Suprapubic skin (tissue), 4 donors: Measurements from ENCODE around the gene TRMT11. TPM values are rescaled to one million over a fixed set of nuclear protein-coding genes. Genes with fewer than 3 reads are reported as not detected.

Experiments
- DNase-seq, 2 donors: peaks; one replicate each; pipeline ENCODE4 v3.0.0-alpha.2; 2019; ENCODE audit warnings: low spot score in 2 of 2
- H3K27ac ChIP-seq: fragments of 200-600 bp; sonication (generic); one replicate; pipeline ENCODE4 v1.5.1; 2019
- H3K27me3 ChIP-seq: fragments of 200-600 bp; sonication (generic); one replicate; pipeline ENCODE4 v1.5.1; 2019
- H3K36me3 ChIP-seq: fragments of 200-600 bp; sonication (generic); one replicate; pipeline ENCODE4 v1.5.1; 2019
- H3K4me1 ChIP-seq: fragments of 200-600 bp; sonication (generic); one replicate; pipeline ENCODE4 v1.5.1; 2019
- H3K4me3 ChIP-seq: fragments of 200-600 bp; sonication (generic); one replicate; pipeline ENCODE4 v1.5.1; 2019; ENCODE audit warnings: mild to moderate bottlenecking
- H3K9me3 ChIP-seq: fragments of 200-600 bp; sonication (generic); one replicate; pipeline ENCODE4 v1.5.1; 2019
- CTCF ChIP-seq, 2 donors: fragments of 200-600 bp in 1 of 2; fragments of 450-650 bp in 1 of 2; sonication (generic) in 1 of 2; IDR thresholded peaks; one replicate each; pipeline ENCODE4 v1.5.1; 2016 to 2019; ENCODE audit warnings: antibody characterized with exemption in 2 of 2, mild to moderate bottlenecking in 1 of 2, moderate library complexity in 1 of 2
- EP300 ChIP-seq: sonication (generic); formaldehyde crosslinking; IDR thresholded peaks from one replicate; pipeline ENCODE4 v1.6.1; 2017; ENCODE audit warnings: antibody characterized with exemption
- POLR2A ChIP-seq, 2 donors: fragments of 450-650 bp; IDR thresholded peaks; one replicate each; pipeline ENCODE4 v1.6.1; 2017; ENCODE audit warnings: antibody characterized with exemption in 2 of 2, mild to moderate bottlenecking in 2 of 2, moderate library complexity in 2 of 2
- POLR2AphosphoS5 ChIP-seq, 3 donors: sonication (generic); formaldehyde crosslinking; IDR thresholded peaks; one replicate each; pipeline ENCODE4 v1.6.1; 2017; ENCODE audit warnings: antibody characterized with exemption in 3 of 3
- WGBS: methylation state at CpG from one replicate; pipeline ENCODE4 v1.1.5; 2018; 5-methylcytosine and 5-hydroxymethylcytosine counted together
- total RNA-seq, 4 donors: library from RNA; depleted of rRNA; stranded (reverse); fragments of >200 nt; gene quantifications; one replicate each; pipeline ENCODE4 v1.1.0, GENCODE V29; 2016

TRMT11 gene
- total RNA-seq, 4 donors from 2014 or later: 6.6 to 28.4 (median 11.1) TPM

GRCh38 chr6:125987026-125987617, 782 bp downstream of the TRMT11 start:
- no peak for DNase-seq
- Histone ChIP-seq H3K9me3 (no peaks in the 10 kb centered on the region), H3K27me3 (no peaks in the 10 kb centered on the region), H3K27ac (peak overlapping the region; percentile 87), H3K4me3 (peak overlapping the region; percentile 88), H3K4me1 (peaks cover 20% of the 10 kb centered on the region), H3K36me3 (no peaks in the 10 kb centered on the region)
- TF ChIP-seq CTCF (IDR thresholded peaks at IDR 0.05) (no peak), EP300 (no peak), POLR2AphosphoS5 (IDR thresholded peaks at IDR 0.05) (no peak), POLR2A (IDR thresholded peaks at IDR 0.05) (no peak)
- WGBS: 20% methylated on average over 10 of the region's 10 CpGs

- TF ChIP-seq POLR2A (IDR thresholded peaks at IDR 0.05) (no peak), EP300 (no peak), CTCF (IDR thresholded peaks at IDR 0.05) (no peak), POLR2AphosphoS5 (IDR thresholded peaks at IDR 0.05) (no peak)
- H3K4me3 ChIP-seq: no peak overlapping the region
- no peak for DNase-seq
- H3K4me1 ChIP-seq: peaks cover 20% of the 10 kb centered on the region
- no peaks in the 10 kb centered on the region for H3K36me3 ChIP-seq
- no peaks in the 10 kb centered on the region for H3K27me3 ChIP-seq
- H3K9me3 ChIP-seq: no peaks in the 10 kb centered on the region
- no peak overlapping the region for H3K27ac ChIP-seq
Measured at GRCh38 chr6:125988280-125988679, 1.9 kb downstream of the TRMT11 start.

DNA sequence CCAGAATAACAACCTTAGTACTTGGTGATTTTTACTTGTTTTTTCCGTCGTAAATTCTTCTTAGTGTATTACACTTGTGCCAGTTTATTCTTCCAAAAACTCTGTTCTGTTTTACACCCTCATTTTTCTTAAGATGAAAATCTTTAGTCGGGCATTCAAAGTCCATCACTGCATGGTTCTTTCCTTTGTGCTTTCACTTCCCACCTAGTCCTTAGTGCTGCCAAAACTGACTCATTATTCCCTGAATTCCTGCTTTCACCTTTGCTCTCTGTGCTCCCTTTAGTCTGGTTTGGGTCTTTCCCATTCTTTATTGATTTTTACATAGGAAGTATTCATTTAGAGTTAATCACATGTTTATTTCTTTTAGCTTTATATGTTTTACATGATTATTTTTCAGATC, 3.3 kb downstream of the TRMT11 start:
- 67% methylated on average over 3 of the region's 3 CpGs for WGBS
- Histone ChIP-seq H3K4me1 (peaks cover 20% of the 10 kb centered on the region), H3K9me3 (no peaks in the 10 kb centered on the region), H3K27me3 (no peaks in the 10 kb centered on the region), H3K4me3 (no peak overlapping the region), H3K36me3 (no peaks in the 10 kb centered on the region), H3K27ac (no peak overlapping the region)
- no peak for TF ChIP-seq POLR2AphosphoS5 (IDR thresholded peaks at IDR 0.05)
- no peak for TF ChIP-seq EP300
- no peak for TF ChIP-seq CTCF (IDR thresholded peaks at IDR 0.05)
- no peak for TF ChIP-seq POLR2A (IDR thresholded peaks at IDR 0.05)
- no peak for DNase-seq

DNA sequence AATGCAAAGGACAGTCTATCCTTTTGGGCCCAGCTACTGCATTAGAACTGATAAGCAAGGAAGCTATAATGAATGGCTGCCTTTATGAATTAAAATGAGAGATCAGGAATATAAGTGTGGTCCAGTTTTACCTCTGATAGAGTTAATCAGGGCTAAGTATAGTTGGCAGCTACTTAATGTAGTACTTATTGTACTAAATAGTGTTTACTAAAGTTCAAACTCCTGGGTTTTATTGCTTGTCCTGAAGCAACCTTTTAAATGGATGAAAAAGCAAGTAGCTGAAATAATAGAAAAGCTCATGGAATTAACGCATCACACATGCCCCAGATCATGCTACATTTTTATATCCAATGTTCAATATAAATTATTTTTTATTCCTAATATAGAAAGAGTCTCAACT, 5.3 kb downstream of the TRMT11 start:
- Histone ChIP-seq H3K4me1 (peaks cover 18% of the 10 kb centered on the region), H3K27me3 (no peaks in the 10 kb centered on the region), H3K36me3 (no peaks in the 10 kb centered on the region), H3K27ac (no peak overlapping the region), H3K4me3 (no peak overlapping the region), H3K9me3 (no peaks in the 10 kb centered on the region)
- WGBS: 79% methylated on average over 1 of the region's 1 CpG
- TF ChIP-seq EP300 (no peak), POLR2AphosphoS5 (IDR thresholded peaks at IDR 0.05) (no peak), CTCF (IDR thresholded peaks at IDR 0.05) (no peak), POLR2A (IDR thresholded peaks at IDR 0.05) (no peak)
- DNase-seq: no peak

GRCh38 chr6:125994670-125995488, 8.5 kb downstream of the TRMT11 start:
- TF ChIP-seq POLR2AphosphoS5 (IDR thresholded peaks at IDR 0.05) (no peak), EP300 (no peak), POLR2A (IDR thresholded peaks at IDR 0.05) (no peak), CTCF (IDR thresholded peaks at IDR 0.05) (no peak)
- Histone ChIP-seq H3K9me3 (no peaks in the 10 kb centered on the region), H3K27ac (no peak overlapping the region), H3K4me1 (peaks cover 8% of the 10 kb centered on the region), H3K36me3 (peaks cover 17% of the 10 kb centered on the region), H3K27me3 (no peaks in the 10 kb centered on the region), H3K4me3 (no peak overlapping the region)
- no peak for DNase-seq
- WGBS: 73% methylated on average over 5 of the region's 5 CpGs
